SH-SY5Y (cell line): Measurements from ENCODE around the gene ZNF324.

Experiments
- GATA2 ChIP-seq: IDR thresholded peaks from 2 replicates; pipeline ENCODE4 v1.6.1; 2011; ENCODE audit warnings: mild to moderate bottlenecking, low read depth, low read length
- GATA3 ChIP-seq: IDR thresholded peaks from 2 replicates; pipeline ENCODE4 v1.6.1; 2011; ENCODE audit warnings: low read depth, mild to moderate bottlenecking, low read length, moderate library complexity

ZNF324 gene

GRCh38 chr19:58480831-58481230 lies 14.0 kb downstream of the ZNF324 start:
- TF ChIP-seq GATA2 (no peak), GATA3 (no peak)

- TF ChIP-seq GATA3 (no peak), GATA2 (no peak)
These were observed 15.5 kb downstream of the ZNF324 start for GRCh38 chr19:58482372-58482771.

- no peak for TF ChIP-seq GATA3
- TF ChIP-seq GATA2 = no peak
These were observed 16.9 kb downstream of the ZNF324 start for GRCh38 chr19:58483776-58484175.

GRCh38 chr19:58491393-58491792 lies 24.5 kb downstream of the ZNF324 start:
- TF ChIP-seq GATA3 (no peak), GATA2 (no peak)

GRCh38 chr19:58492265-58492664 lies 25.4 kb downstream of the ZNF324 start:
- TF ChIP-seq GATA2 (no peak), GATA3 (no peak)

- TF ChIP-seq GATA2 = no peak
- TF ChIP-seq GATA3 = no peak
These were observed 30.8 kb downstream of the ZNF324 start for GRCh38 chr19:58497634-58498170.

GRCh38 chr19:58498316-58499020 lies 31.6 kb downstream of the ZNF324 start:
- TF ChIP-seq GATA2 (no peak), GATA3 (no peak)

- no peak for TF ChIP-seq GATA2
- no peak for TF ChIP-seq GATA3
These were observed 32.4 kb downstream of the ZNF324 start for GRCh38 chr19:58499021-58499927.

- no peak for TF ChIP-seq GATA2
- no peak for TF ChIP-seq GATA3
These were observed 33.4 kb downstream of the ZNF324 start for GRCh38 chr19:58500242-58500641.

GRCh38 chr19:58509731-58510083 lies 42.8 kb downstream of the ZNF324 start:
- TF ChIP-seq GATA3 = no peak
- no peak for TF ChIP-seq GATA2

- TF ChIP-seq GATA2 (no peak), GATA3 (no peak)
These were observed 43.4 kb downstream of the ZNF324 start for GRCh38 chr19:58510084-58510862.

- TF ChIP-seq GATA2 = no peak
- no peak for TF ChIP-seq GATA3
These were observed 44.7 kb downstream of the ZNF324 start, which contains the start of gene SLC27A5 for GRCh38 chr19:58511353-58512208. SLC27A5 (minus strand) TSS chr19:58511992; CDS start chr19:58511955, 37 bp downstream.

- TF ChIP-seq GATA2 = no peak
These were observed 46.4 kb downstream of the ZNF324 start for GRCh38 chr19:58513213-58513693.
